Ovary (tissue), 3 donors: ENCODE data around the gene CCDC148.

Experiments
- EP300 ChIP-seq: sonication (generic); formaldehyde crosslinking; IDR thresholded peaks from one replicate; pipeline ENCODE4 v1.6.1; 2017; ENCODE audit warnings: antibody characterized with exemption
- TF ChIP-seq, protein P1 (sequence below), 3 donors: fragments of 450-650 bp in 2 of 3; fragments of 200-600 bp in 1 of 3; IDR thresholded peaks; one replicate each; pipeline versions ENCODE4 v1.5.1 to v1.8.0; 2016 to 2022; ENCODE audit warnings: antibody characterized with exemption in 3 of 3, mild to moderate bottlenecking in 1 of 3
- donor health status: DM: no; HTN: no; CAD: no.

DNA sequence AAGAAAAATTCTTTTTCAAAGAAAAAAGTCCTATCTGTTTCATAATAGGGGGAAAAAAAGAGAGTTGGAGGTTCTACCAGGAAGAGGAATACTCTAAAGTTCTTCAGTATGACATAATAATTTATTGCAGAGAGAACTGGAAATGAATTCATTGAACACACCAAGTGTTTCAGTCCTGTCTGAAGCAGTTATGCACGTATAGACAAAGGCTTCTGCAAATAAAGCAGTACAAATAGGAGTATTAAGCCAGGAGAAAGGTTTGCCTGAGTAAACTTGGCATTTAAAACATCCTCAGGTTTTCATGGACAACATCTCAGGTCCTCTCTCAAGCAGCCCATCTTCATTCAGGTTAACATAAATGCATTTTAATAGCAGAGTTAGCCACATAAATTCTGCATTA lies 141.6 kb downstream of the CCDC148 start:
- TF ChIP-seq, protein P1, sequence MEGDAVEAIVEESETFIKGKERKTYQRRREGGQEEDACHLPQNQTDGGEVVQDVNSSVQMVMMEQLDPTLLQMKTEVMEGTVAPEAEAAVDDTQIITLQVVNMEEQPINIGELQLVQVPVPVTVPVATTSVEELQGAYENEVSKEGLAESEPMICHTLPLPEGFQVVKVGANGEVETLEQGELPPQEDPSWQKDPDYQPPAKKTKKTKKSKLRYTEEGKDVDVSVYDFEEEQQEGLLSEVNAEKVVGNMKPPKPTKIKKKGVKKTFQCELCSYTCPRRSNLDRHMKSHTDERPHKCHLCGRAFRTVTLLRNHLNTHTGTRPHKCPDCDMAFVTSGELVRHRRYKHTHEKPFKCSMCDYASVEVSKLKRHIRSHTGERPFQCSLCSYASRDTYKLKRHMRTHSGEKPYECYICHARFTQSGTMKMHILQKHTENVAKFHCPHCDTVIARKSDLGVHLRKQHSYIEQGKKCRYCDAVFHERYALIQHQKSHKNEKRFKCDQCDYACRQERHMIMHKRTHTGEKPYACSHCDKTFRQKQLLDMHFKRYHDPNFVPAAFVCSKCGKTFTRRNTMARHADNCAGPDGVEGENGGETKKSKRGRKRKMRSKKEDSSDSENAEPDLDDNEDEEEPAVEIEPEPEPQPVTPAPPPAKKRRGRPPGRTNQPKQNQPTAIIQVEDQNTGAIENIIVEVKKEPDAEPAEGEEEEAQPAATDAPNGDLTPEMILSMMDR (IDR thresholded peaks at IDR 0.05): no peak
- TF ChIP-seq EP300: no peak
